HCT116 (cell line): ENCODE measurements around the gene SLC27A1. TPM values are rescaled to one million over a fixed set of nuclear protein-coding genes. Genes with fewer than 3 reads are reported as not detected.

Source experiments
- ATAC-seq: fragments of 200-7000 bp; cut with Tn5 transposase; 2 replicates; pipeline ENCODE4 v1.9.1; 2020; ENCODE audit warnings: mild to moderate bottlenecking, moderate library complexity
- BruUV-seq: library from RNA; stranded (reverse); fragments of 400-500 nt; replicated peaks from 2 replicates; lab custom pipeline; 2021; lab: Mats Ljungman, UMichigan
- CTCF ChIA-PET: fragments of 300-600 bp; sonication (Branson Sonifier 250); formaldehyde crosslinking; loops from one replicate; lab custom pipeline; 2021; ENCODE audit warnings: antibody characterized with exemption; lab: Charles Lee
- POLR2A ChIA-PET: fragments of 300-600, 350-600 bp; sonication (Branson Sonifier 250); formaldehyde crosslinking; loops from one replicate; lab custom pipeline; 2021; ENCODE audit warnings: antibody characterized with exemption; lab: Charles Lee
- RAD21 ChIA-PET, 2 experiments: fragments of 300-600 bp; sonication (Branson Sonifier 250); formaldehyde crosslinking; loops; one replicate each; lab custom pipeline; 2023; ENCODE audit warnings: low total read pairs in 2 of 2; ENCODE audit not compliant: uncharacterized antibody in 2 of 2, unreplicated experiment in 2 of 2, low non-redundant PET in 1 of 2; lab: Charles Lee
- DNase-seq: peaks from one replicate; pipeline ENCODE4 v3.0.0-alpha.2; 2010; ENCODE audit warnings: low read depth, low spot score
- H2AFZ ChIP-seq: fragments of 200-600 bp; shearing (Covaris generic), sonication (generic); 2 replicates; pipeline ENCODE4 v1.6.1; 2017; ENCODE audit warnings: low read depth, mixed run types, mixed read lengths, antibody characterized with exemption, low read length; ENCODE audit not compliant: poor library complexity, severe bottlenecking
- H3K27ac ChIP-seq: 2 replicates; pipeline ENCODE4 v1.5.1; 2012; ENCODE audit warnings: low read depth, low read length
- H3K27me3 ChIP-seq: fragments of 200-600 bp; sonication (generic); 2 replicates; pipeline ENCODE4 v1.6.1; 2016; ENCODE audit warnings: mixed run types, low read length, mixed read lengths; ENCODE audit not compliant: insufficient read depth
- H3K36me3 ChIP-seq, 2 experiments: fragments of 200-500 bp in 1 of 2; fragments of 200-600 bp in 1 of 2; sonication (Bioruptor generic) in 1 of 2; sonication (generic) in 1 of 2; 2 replicates each; pipeline versions ENCODE4 v1.5.1 to v1.6.1; 2014 to 2016; ENCODE audit warnings: low read length in 2 of 2, inconsistent platforms in 1 of 2, mixed read lengths in 1 of 2, mixed run types in 1 of 2; ENCODE audit not compliant: insufficient read depth in 2 of 2, control insufficient read depth in 1 of 2
- H3K4me1 ChIP-seq, 2 experiments: fragments of 200-600 bp in 1 of 2; sonication (generic) in 1 of 2; 2 replicates each; pipeline versions ENCODE4 v1.5.1 to v1.6.1; 2012 to 2017; ENCODE audit warnings: low read length in 2 of 2, inconsistent platforms in 1 of 2, mild to moderate bottlenecking in 1 of 2, mixed read lengths in 1 of 2, mixed run types in 1 of 2, moderate library complexity in 1 of 2; ENCODE audit not compliant: insufficient read depth in 2 of 2, control insufficient read depth in 1 of 2
- H3K4me2 ChIP-seq: fragments of 200-600 bp; sonication (generic); 2 replicates; pipeline ENCODE4 v1.6.1; 2017; ENCODE audit warnings: mixed run types, low read length, mixed read lengths
- H3K4me3 ChIP-seq, 2 experiments: fragments of 200-600 bp in 1 of 2; sonication (generic) in 1 of 2; replicated peaks in 1 of 2; 2 replicates each; pipeline ENCODE4 v1.5.1; 2011 to 2016; ENCODE audit warnings: low read length in 2 of 2, control low read depth in 1 of 2, low read depth in 1 of 2, mild to moderate bottlenecking in 1 of 2, mixed read lengths in 1 of 2, mixed run types in 1 of 2
- H3K79me2 ChIP-seq: fragments of 200-600 bp; sonication (generic); 2 replicates; pipeline ENCODE4 v1.6.1; 2017; ENCODE audit warnings: mild to moderate bottlenecking, mixed run types, low read length, moderate library complexity, mixed read lengths; ENCODE audit not compliant: insufficient read depth
- H3K9ac ChIP-seq: fragments of 200-600 bp; sonication (generic); 2 replicates; pipeline ENCODE4 v1.6.1; 2016; ENCODE audit warnings: low read length, mixed read lengths
- H3K9me2 ChIP-seq: fragments of 200-600 bp; sonication (generic), shearing (Covaris generic); 2 replicates; pipeline ENCODE4 v1.6.1; 2017; ENCODE audit warnings: mixed run types, mild to moderate bottlenecking, moderate library complexity; ENCODE audit not compliant: insufficient read depth
- H3K9me3 ChIP-seq, 2 experiments: fragments of 200-500 bp in 1 of 2; fragments of 200-600 bp in 1 of 2; sonication (Bioruptor generic) in 1 of 2; sonication (generic) in 1 of 2; 2 replicates each; pipeline ENCODE4 v1.6.1; 2014 to 2017; ENCODE audit warnings: low read length in 2 of 2, mixed read lengths in 2 of 2, inconsistent platforms in 1 of 2, low read depth in 1 of 2, mild to moderate bottlenecking in 1 of 2, mixed run types in 1 of 2, moderate library complexity in 1 of 2; ENCODE audit not compliant: control insufficient read depth in 1 of 2, insufficient read depth in 1 of 2
- H4K20me1 ChIP-seq: fragments of 200-600 bp; sonication (generic), shearing (Covaris generic); 2 replicates; pipeline ENCODE4 v1.6.1; 2017; ENCODE audit warnings: mixed run types, mild to moderate bottlenecking, moderate library complexity; ENCODE audit not compliant: insufficient read depth
- CBX3 ChIP-seq: IDR thresholded peaks from 2 replicates; pipeline ENCODE4 v1.6.1; 2012; ENCODE audit warnings: low read depth
- CEBPB ChIP-seq: IDR thresholded peaks from 2 replicates; pipeline ENCODE4 v1.6.1; 2012; ENCODE audit warnings: low read depth
- EGR1 ChIP-seq: IDR thresholded peaks from 2 replicates; pipeline ENCODE4 v1.6.1; 2012; ENCODE audit warnings: low read depth
- ELF1 ChIP-seq: IDR thresholded peaks from 2 replicates; pipeline ENCODE4 v1.6.1; 2012; ENCODE audit warnings: low read depth, borderline replicate concordance
- FOSL1 ChIP-seq: IDR thresholded peaks from 2 replicates; pipeline ENCODE4 v1.6.1; 2012; ENCODE audit warnings: low read depth
- POLR2AphosphoS5 ChIP-seq: IDR thresholded peaks from 2 replicates; pipeline ENCODE4 v1.6.1; 2011; ENCODE audit warnings: mild to moderate bottlenecking, low read depth, low read length, moderate library complexity
- SIN3A ChIP-seq: IDR thresholded peaks from 2 replicates; pipeline ENCODE4 v1.6.1; 2012; ENCODE audit warnings: low read depth
- TCF7L2 ChIP-seq: IDR thresholded peaks from 2 replicates; pipeline ENCODE4 v1.7.0; 2011; ENCODE audit warnings: borderline replicate concordance, inconsistent platforms; ENCODE audit not compliant: insufficient read depth, insufficient read length; ENCODE audit errors: extremely low read depth
- YY1 ChIP-seq: IDR thresholded peaks from 2 replicates; pipeline ENCODE4 v1.6.1; 2011; ENCODE audit warnings: low read length, low read depth, moderate library complexity, mild to moderate bottlenecking; ENCODE audit not compliant: insufficient replicate concordance; ENCODE audit errors: extremely low read depth
- intact Hi-C: fragments of 100-400 bp; cut with micrococcal nuclease; formaldehyde crosslinking; loops from 2 replicates; pipeline ENCODE4 v1.10.0; 2022
- total RNA-seq: library from RNA; stranded (reverse); gene quantifications from one replicate; pipeline ENCODE4 v1.2.1, GENCODE V29; 2021; ENCODE audit not compliant: unreplicated experiment

SLC27A1 gene
- total RNA-seq, 1 experiment from 2014 or later: 22.5 TPM

DNA sequence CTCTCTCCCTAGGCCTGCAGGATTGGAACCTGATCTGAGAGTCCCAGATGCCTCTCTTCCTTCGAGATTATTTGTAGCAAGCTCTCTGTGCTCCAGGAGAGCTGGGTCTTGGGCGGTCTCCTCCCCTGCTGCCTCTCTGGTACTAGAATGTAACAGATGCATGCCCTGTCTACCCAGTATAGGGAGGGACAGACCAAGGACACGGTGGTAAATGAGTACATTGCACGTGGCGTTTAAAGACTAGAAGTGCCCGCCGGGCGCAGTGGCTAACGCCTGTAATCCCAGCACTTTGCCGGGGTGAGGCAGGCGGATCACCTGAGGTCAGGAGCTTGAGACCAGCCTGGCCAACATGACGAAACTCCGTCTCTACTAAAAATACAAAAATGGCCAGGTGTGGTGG, 11.7 kb downstream of the SLC27A1 start:
- no peaks in the 10 kb centered on the region for H3K36me3 ChIP-seq
- H3K9me3 ChIP-seq: no peaks in the 10 kb centered on the region
- no peak for TF ChIP-seq ELF1
- TF ChIP-seq YY1: no peak
- no peak for TF ChIP-seq SIN3A
- no peak for TF ChIP-seq CBX3
- no peak for TF ChIP-seq POLR2AphosphoS5
- TF ChIP-seq TCF7L2: no peak
- TF ChIP-seq FOSL1: no peak
- BruUV-seq: no TSS peak
- H3K9me2 ChIP-seq: no peaks in the 10 kb centered on the region
- DNase-seq (no peak), ATAC-seq (no peak)
- peaks cover 12 to 29% of the 10 kb centered on the region in 2 experiments; a peak in 3 of 4 replicates for H3K4me1 ChIP-seq
- 0 out of 2 replicates have a peak, but pooled peaks cover 6% of the 10 kb centered on the region for H3K79me2 ChIP-seq
- H3K4me2 ChIP-seq: no peak overlapping the region
- no peak overlapping the region for H3K9ac ChIP-seq
- H4K20me1 ChIP-seq: no peaks in the 10 kb centered on the region
- intact Hi-C loops: no loop called here
- H3K27me3 ChIP-seq: no peaks in the 10 kb centered on the region
- H3K4me3 ChIP-seq: no peak overlapping the region
- ChIA-PET RAD21 (no interaction called here), CTCF (interaction anchor here (1.3 kb wide), 1 partner anchor 14 kb away, joined by 3 read pairs; no protein-coding TSS in a partner anchor), POLR2A (no interaction called here)
- no peak overlapping the region for H2AFZ ChIP-seq
- no peak overlapping the region for H3K27ac ChIP-seq

DNA sequence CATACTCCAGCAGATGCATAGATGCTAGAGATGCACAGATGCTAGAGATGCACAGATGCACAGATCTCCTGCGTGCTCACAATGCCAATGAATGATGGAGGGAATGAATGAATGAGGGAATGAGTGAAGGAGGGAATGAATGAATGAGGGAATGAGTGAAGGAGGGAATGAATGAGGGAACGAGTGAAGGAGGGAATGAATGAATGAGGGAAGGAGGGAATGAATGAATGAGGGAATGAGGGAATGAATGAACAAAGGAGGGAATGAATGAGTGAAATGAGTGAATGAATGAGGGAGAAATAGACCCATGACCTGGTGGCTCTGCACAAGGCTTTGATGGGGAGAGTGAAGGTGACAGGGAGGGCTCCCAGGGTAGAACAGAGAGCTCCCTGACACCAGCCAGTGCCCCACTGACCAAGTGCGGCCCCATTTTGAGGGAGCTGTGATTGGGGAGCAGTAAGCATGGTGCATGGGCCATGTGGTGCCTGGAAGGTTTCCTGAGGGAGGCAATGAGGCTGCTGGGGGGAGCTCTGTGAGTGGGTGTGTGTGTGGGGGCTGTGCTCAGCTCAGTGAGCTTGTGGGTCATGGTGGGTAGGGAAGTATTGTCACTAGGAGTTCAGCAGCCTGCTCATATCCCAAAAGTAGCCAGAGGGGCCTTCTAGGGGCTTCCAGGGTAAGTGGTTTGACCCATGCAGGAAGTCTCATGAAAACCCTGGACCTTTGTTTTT, 12.7 kb downstream of the SLC27A1 start:
- ATAC-seq (no peak), DNase-seq (no peak)
- ChIA-PET POLR2A (no interaction called here), RAD21 (no interaction called here), CTCF (interaction anchor here (0.8 to 1.3 kb wide), 2 partner anchors 13 kb away, joined by 3 to 4 read pairs; no protein-coding TSS in a partner anchor)
- Histone ChIP-seq H2AFZ (no peak overlapping the region), H3K4me2 (no peak overlapping the region), H3K36me3 (no peaks in the 10 kb centered on the region), H3K4me3 (no peak overlapping the region), H3K27ac (no peak overlapping the region), H3K9me2 (no peaks in the 10 kb centered on the region), H3K79me2 (0 out of 2 replicates have a peak, but pooled peaks cover 6% of the 10 kb centered on the region), H3K4me1 (peaks cover 8 to 28% of the 10 kb centered on the region in 2 experiments; a peak in 3 of 4 replicates), H4K20me1 (no peaks in the 10 kb centered on the region), H3K27me3 (no peaks in the 10 kb centered on the region), H3K9me3 (no peaks in the 10 kb centered on the region), H3K9ac (no peak overlapping the region)
- intact Hi-C loops: no loop called here
- no peak for TF ChIP-seq POLR2AphosphoS5
- TF ChIP-seq ELF1: no peak
- no peak for TF ChIP-seq CEBPB
- no peak for TF ChIP-seq EGR1
- no peak for TF ChIP-seq CBX3
- BruUV-seq: no TSS peak
